ENCODE results near the gene CHST6.

DNA sequence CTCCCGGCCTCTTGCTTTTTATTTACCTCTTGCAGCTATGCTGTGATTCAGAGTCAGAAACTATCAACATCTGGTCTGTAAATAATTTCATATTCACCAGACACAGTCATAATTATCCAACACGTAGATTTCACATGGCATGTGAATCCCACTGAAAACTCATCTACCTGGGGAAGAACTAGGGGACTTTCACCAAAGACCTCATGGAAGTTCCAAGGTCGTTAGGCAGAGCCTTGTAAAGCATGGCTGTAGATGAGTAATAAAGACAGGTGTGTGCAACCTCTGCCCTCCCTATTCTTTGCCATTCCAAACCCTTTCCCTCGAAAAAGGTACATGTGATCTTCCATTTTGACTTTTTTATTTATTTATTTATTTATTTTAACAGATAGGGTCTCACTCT lies 42.5 kb upstream of the CHST6 start:
- TF ChIP-seq POLR2A (IDR thresholded peaks at IDR 0.05) (no peak), CTCF (IDR thresholded peaks at IDR 0.05) (no peak)
